HEK293 (cell line): ENCODE results near the gene NAA20.

Experiments
- CTCF ChIA-PET: fragments of 350-600 bp; formaldehyde crosslinking; extraction: SDS; loops from one replicate; lab custom pipeline; 2021; ENCODE audit warnings: antibody characterized with exemption; lab: Yijun Ruan, JAX
- POLR2A ChIA-PET: fragments of 300-600 bp; formaldehyde crosslinking; extraction: SDS; loops from one replicate; lab custom pipeline; 2020; ENCODE audit warnings: antibody characterized with exemption, inconsistent platforms; lab: Yijun Ruan, JAX
- H3K27ac ChIP-seq: fragments of 200-500 bp; sonication (Bioruptor generic); 2 replicates; pipeline ENCODE4 v1.5.1; 2014; ENCODE audit warnings: low read depth, low read length, control low read depth, inconsistent platforms; ENCODE audit errors: extremely low read depth
- H3K36me3 ChIP-seq, 2 experiments: fragments of 200-500 bp in 1 of 2; sonication (Bioruptor generic) in 1 of 2; 1 replicate in 1 of 2; 2 replicates in 1 of 2; pipeline ENCODE4 v1.5.1; 2014 to 2017; ENCODE audit warnings: inconsistent platforms in 2 of 2, low read length in 2 of 2; ENCODE audit not compliant: control insufficient read depth in 2 of 2, insufficient read depth in 1 of 2
- H3K4me1 ChIP-seq: fragments of 200-500 bp; sonication (Bioruptor generic); 2 replicates; pipeline ENCODE4 v1.5.1; 2014; ENCODE audit warnings: mild to moderate bottlenecking, low read length, inconsistent platforms; ENCODE audit not compliant: control insufficient read depth, insufficient read depth
- H3K4me3 ChIP-seq: 2 replicates; pipeline ENCODE4 v1.5.1; 2011; ENCODE audit warnings: low read depth, mild to moderate bottlenecking, control low read depth, low read length, moderate library complexity
- H3K9me3 ChIP-seq: fragments of 200-500 bp; sonication (Bioruptor generic); 2 replicates; pipeline ENCODE4 v1.5.1; 2014; ENCODE audit warnings: low read depth, low read length, inconsistent platforms; ENCODE audit not compliant: control insufficient read depth, insufficient read depth
- HOXC10 ChIP-seq: sonication (generic); formaldehyde crosslinking; IDR thresholded peaks from 2 replicates; pipeline ENCODE4 v1.8.1; 2023; ENCODE audit warnings: mild to moderate bottlenecking, missing genetic modification reagents
- IKZF3 ChIP-seq: fragments of 450-650 bp; IDR thresholded peaks from 2 replicates; pipeline ENCODE4 v1.5.0; 2018; ENCODE audit warnings: missing biosample characterization, mild to moderate bottlenecking, missing genetic modification characterization, moderate library complexity
- INSM2 ChIP-seq: fragments of 450-650 bp; formaldehyde crosslinking; IDR thresholded peaks from 2 replicates; pipeline ENCODE4 v1.5.1; 2016; ENCODE audit warnings: missing biosample characterization, missing genetic modification characterization
- OSR2 ChIP-seq: fragments of 450-650 bp; formaldehyde crosslinking; IDR thresholded peaks from 2 replicates; pipeline ENCODE4 v1.5.1; 2016; ENCODE audit warnings: missing biosample characterization, missing genetic modification characterization
- SCRT1 ChIP-seq: fragments of 450-650 bp; formaldehyde crosslinking; IDR thresholded peaks from 2 replicates; pipeline ENCODE4 v1.5.1; 2016; ENCODE audit warnings: missing biosample characterization, missing genetic modification characterization, borderline replicate concordance
- SCRT2 ChIP-seq: fragments of 450-650 bp; formaldehyde crosslinking; IDR thresholded peaks from 2 replicates; pipeline ENCODE4 v1.5.1; 2016; ENCODE audit warnings: missing biosample characterization, missing genetic modification characterization
- ZBTB11 ChIP-seq: fragments of 450-650 bp; formaldehyde crosslinking; conservative IDR thresholded peaks from 2 replicates; pipeline ENCODE4 v1.5.1; 2016; ENCODE audit warnings: low read depth, missing biosample characterization, missing genetic modification characterization
- ZBTB17 ChIP-seq: fragments of 450-650 bp; formaldehyde crosslinking; IDR thresholded peaks from 2 replicates; pipeline ENCODE4 v1.5.1; 2016; ENCODE audit warnings: missing biosample characterization, missing genetic modification characterization
- ZBTB48 ChIP-seq: fragments of 450-650 bp; formaldehyde crosslinking; IDR thresholded peaks from 2 replicates; pipeline ENCODE4 v1.5.1; 2016; ENCODE audit warnings: missing biosample characterization, missing genetic modification characterization
- ZBTB8A ChIP-seq: fragments of 450-650 bp; formaldehyde crosslinking; IDR thresholded peaks from 2 replicates; pipeline ENCODE4 v1.5.1; 2016; ENCODE audit warnings: missing biosample characterization, missing genetic modification characterization
- ZNF175 ChIP-seq: fragments of 450-650 bp; formaldehyde crosslinking; IDR thresholded peaks from 2 replicates; pipeline ENCODE4 v1.5.1; 2016; ENCODE audit warnings: missing biosample characterization, missing genetic modification characterization
- ZNF202 ChIP-seq: fragments of 450-650 bp; formaldehyde crosslinking; IDR thresholded peaks from 2 replicates; pipeline ENCODE4 v1.5.1; 2016; ENCODE audit warnings: missing biosample characterization, missing genetic modification characterization, borderline replicate concordance
- ZNF221 ChIP-seq: fragments of 450-650 bp; formaldehyde crosslinking; IDR thresholded peaks from 2 replicates; pipeline ENCODE4 v1.5.1; 2017; ENCODE audit warnings: missing biosample characterization, missing genetic modification characterization, borderline replicate concordance
- ZNF23 ChIP-seq: fragments of 450-650 bp; formaldehyde crosslinking; IDR thresholded peaks from 2 replicates; pipeline ENCODE4 v1.5.1; 2016; ENCODE audit warnings: missing biosample characterization, missing genetic modification characterization, borderline replicate concordance
- ZNF24 ChIP-seq: fragments of 450-650 bp; formaldehyde crosslinking; IDR thresholded peaks from 2 replicates; pipeline ENCODE4 v1.5.1; 2016; ENCODE audit warnings: missing biosample characterization, missing genetic modification characterization
- ZNF248 ChIP-seq: fragments of 450-650 bp; formaldehyde crosslinking; IDR thresholded peaks from 2 replicates; pipeline ENCODE4 v1.5.1; 2017; ENCODE audit warnings: missing biosample characterization, missing genetic modification characterization
- ZNF324 ChIP-seq: fragments of 450-650 bp; formaldehyde crosslinking; IDR thresholded peaks from 2 replicates; pipeline ENCODE4 v1.5.1; 2016; ENCODE audit warnings: missing biosample characterization, missing genetic modification characterization
- ZNF350 ChIP-seq: fragments of 450-650 bp; formaldehyde crosslinking; IDR thresholded peaks from 2 replicates; pipeline ENCODE4 v1.5.0; 2017; ENCODE audit warnings: missing biosample characterization, mild to moderate bottlenecking, missing genetic modification characterization
- ZNF394 ChIP-seq: fragments of 450-650 bp; formaldehyde crosslinking; IDR thresholded peaks from 2 replicates; pipeline ENCODE4 v1.5.1; 2016; ENCODE audit warnings: missing biosample characterization, missing genetic modification characterization, mild to moderate bottlenecking, moderate library complexity, borderline replicate concordance
- ZNF398 ChIP-seq: fragments of 450-650 bp; formaldehyde crosslinking; IDR thresholded peaks from 2 replicates; pipeline ENCODE4 v1.5.1; 2017; ENCODE audit warnings: missing biosample characterization, missing genetic modification characterization
- ZNF48 ChIP-seq: fragments of 450-650 bp; formaldehyde crosslinking; IDR thresholded peaks from 2 replicates; pipeline ENCODE4 v1.5.1; 2016; ENCODE audit warnings: missing biosample characterization, missing genetic modification characterization
- ZNF561 ChIP-seq: fragments of 450-650 bp; IDR thresholded peaks from 2 replicates; pipeline ENCODE4 v1.5.1; 2018; ENCODE audit warnings: missing biosample characterization, missing genetic modification characterization, borderline replicate concordance
- ZNF610 ChIP-seq: fragments of 450-650 bp; formaldehyde crosslinking; IDR thresholded peaks from 2 replicates; pipeline ENCODE4 v1.5.1; 2016; ENCODE audit warnings: missing biosample characterization, missing genetic modification characterization, borderline replicate concordance
- ZNF623 ChIP-seq: fragments of 450-650 bp; formaldehyde crosslinking; IDR thresholded peaks from 2 replicates; pipeline ENCODE4 v1.5.1; 2016; ENCODE audit warnings: missing biosample characterization, missing genetic modification characterization
- ZNF629 ChIP-seq: fragments of 450-650 bp; formaldehyde crosslinking; IDR thresholded peaks from 2 replicates; pipeline ENCODE4 v1.5.1; 2017; ENCODE audit warnings: missing biosample characterization, missing genetic modification characterization
- ZNF654 ChIP-seq: fragments of 450-650 bp; formaldehyde crosslinking; IDR thresholded peaks from 2 replicates; pipeline ENCODE4 v1.5.1; 2016; ENCODE audit warnings: low read depth, missing biosample characterization, missing genetic modification characterization
- ZNF660 ChIP-seq: fragments of 450-650 bp; IDR thresholded peaks from 2 replicates; pipeline ENCODE4 v1.5.1; 2018; ENCODE audit warnings: missing biosample characterization, mild to moderate bottlenecking, missing genetic modification characterization
- ZNF768 ChIP-seq: fragments of 450-650 bp; formaldehyde crosslinking; IDR thresholded peaks from 2 replicates; pipeline ENCODE4 v1.5.1; 2018; ENCODE audit warnings: missing biosample characterization, mild to moderate bottlenecking, missing genetic modification characterization
- ZNF785 ChIP-seq: fragments of 450-650 bp; formaldehyde crosslinking; IDR thresholded peaks from 2 replicates; pipeline ENCODE4 v1.5.1; 2016; ENCODE audit warnings: missing biosample characterization, missing genetic modification characterization

The NAA20 gene

GRCh38 chr20:20027284-20027683 lies 10.1 kb downstream of the NAA20 start:
- TF ChIP-seq ZNF629 (tag by site-specific recombination) (no peak), SCRT1 (tag by site-specific recombination) (no peak), SCRT2 (peak; percentile 53)
- CTCF ChIA-PET, result interaction anchor here (0.7 to 1.2 kb wide), 3 partner anchors 12 to 56 kb away, joined by 3 to 5 read pairs (median 3); no protein-coding TSS in a partner anchor
- H3K27ac ChIP-seq, result no peak overlapping the region
- no peak overlapping the region for H3K4me3 ChIP-seq
- peaks cover 24 to 74% of the 10 kb centered on the region in 2 experiments for H3K36me3 ChIP-seq
- POLR2A ChIA-PET, result interaction anchor here (0.9 to 2.4 kb wide), 2 partner anchors 10 to 25 kb away, joined by 3 to 6 read pairs; partner anchors contain the start of genes CFAP61, CRNKL1 and NAA20
- no peaks in the 10 kb centered on the region for H3K4me1 ChIP-seq
- H3K9me3 ChIP-seq, result no peaks in the 10 kb centered on the region

GRCh38 chr20:20031790-20032189 lies 14.6 kb downstream of the NAA20 start:
- Histone ChIP-seq H3K4me1 (no peaks in the 10 kb centered on the region), H3K27ac (no peak overlapping the region), H3K4me3 (no peak overlapping the region), H3K9me3 (no peaks in the 10 kb centered on the region)
- CTCF ChIA-PET, result no interaction called here
- POLR2A ChIA-PET, result no interaction called here
- TF ChIP-seq ZNF398 (tag by site-specific recombination) (no peak), HOXC10 (CRISPR knock-in tag) (no peak), ZNF350 (tag by site-specific recombination) (no peak), ZNF654 (no peak), ZNF610 (tag by site-specific recombination) (no peak), ZNF623 (no peak), ZBTB48 (tag by site-specific recombination) (no peak), IKZF3 (tag by site-specific recombination) (no peak), OSR2 (tag by site-specific recombination) (no peak), ZNF324 (no peak), ZBTB8A (tag by site-specific recombination) (no peak), ZNF221 (tag by site-specific recombination) (no peak), ZNF785 (tag by site-specific recombination) (no peak), ZNF561 (tag by site-specific recombination) (no peak), ZNF24 (no peak), ZNF202 (tag by site-specific recombination) (no peak), ZNF394 (no peak), ZNF768 (no peak), ZNF23 (tag by site-specific recombination) (no peak)
- TF ChIP-seq, all 188 proteins: peak for 0
- H3K36me3 ChIP-seq, result peaks cover 45 to 92% of the 10 kb centered on the region in 2 experiments

- Histone ChIP-seq H3K27ac (no peak overlapping the region), H3K4me3 (no peak overlapping the region), H3K9me3 (no peaks in the 10 kb centered on the region), H3K36me3 (peaks cover 46 to 95% of the 10 kb centered on the region in 2 experiments), H3K4me1 (no peaks in the 10 kb centered on the region)
- CTCF ChIA-PET, result interaction anchor here (0.6 kb wide), 1 partner anchor 1732 kb away, joined by 3 read pairs; no protein-coding TSS in a partner anchor
- POLR2A ChIA-PET, result no interaction called here
- no peak for TF ChIP-seq ZBTB11 (tag by site-specific recombination)
- TF ChIP-seq ZNF48 (tag by site-specific recombination), result no peak
- TF ChIP-seq ZNF660 (tag by site-specific recombination), result no peak
- no peak for TF ChIP-seq ZBTB17 (tag by site-specific recombination)
- no peak for TF ChIP-seq ZNF175 (tag by site-specific recombination)
- no peak for TF ChIP-seq INSM2 (tag by site-specific recombination)
- no peak for TF ChIP-seq ZNF248 (tag by site-specific recombination)
Observed at GRCh38 chr20:20034486-20034885, 17.3 kb downstream of the NAA20 start.
